GM19238 (cell line): ENCODE data around the gene EIF2AK2.
A peak's percentile ranks its signal among the peaks of the same experiment; 100 is the strongest.

Experiments
- DNase-seq: peaks from one replicate; pipeline ENCODE4 v3.0.0; 2011; ENCODE audit warnings: low spot score; ENCODE audit not compliant: insufficient read length

Gene EIF2AK2

GRCh38 chr2:37171624-37171950 is 14.8 kb upstream of the EIF2AK2 start:
- no peak for DNase-seq

- DNase-seq = peak; percentile 37
Observed at GRCh38 chr2:37168217-37168981, 11.6 kb upstream of the EIF2AK2 start.

GRCh38 chr2:37167636-37168180 is 10.9 kb upstream of the EIF2AK2 start:
- DNase-seq = no peak

- no peak for DNase-seq
Observed at GRCh38 chr2:37164757-37165156, 8.0 kb upstream of the EIF2AK2 start.

GRCh38 chr2:37156071-37156856 is 516 bp downstream of the EIF2AK2 start:
- DNase-seq = peak; percentile 9

GRCh38 chr2:37154785-37155184 is 2.0 kb downstream of the EIF2AK2 start:
- no peak for DNase-seq

GRCh38 chr2:37153224-37153623 is 3.6 kb downstream of the EIF2AK2 start:
- no peak for DNase-seq

- DNase-seq = no peak
Observed at GRCh38 chr2:37149626-37150322, 7.0 kb downstream of the EIF2AK2 start.

- no peak for DNase-seq
Observed at GRCh38 chr2:37148325-37148724, 8.5 kb downstream of the EIF2AK2 start.

GRCh38 chr2:37146062-37146461 is 10.7 kb downstream of the EIF2AK2 start:
- no peak for DNase-seq

GRCh38 chr2:37143974-37144373 is 12.8 kb downstream of the EIF2AK2 start:
- no peak for DNase-seq

- DNase-seq = no peak
Observed at GRCh38 chr2:37142546-37142945, 14.2 kb downstream of the EIF2AK2 start.

- no peak for DNase-seq
Observed at GRCh38 chr2:37132914-37133313, 23.9 kb downstream of the EIF2AK2 start.

- no peak for DNase-seq
Observed at GRCh38 chr2:37125416-37125815, 31.4 kb downstream of the EIF2AK2 start.

- DNase-seq = no peak
Observed at GRCh38 chr2:37119157-37119556, 37.6 kb downstream of the EIF2AK2 start.

- DNase-seq = no peak
Observed at GRCh38 chr2:37117566-37117965, 39.2 kb downstream of the EIF2AK2 start.

- no peak for DNase-seq
Observed at GRCh38 chr2:37111958-37112357, 44.8 kb downstream of the EIF2AK2 start.

- no peak for DNase-seq
Observed at GRCh38 chr2:37110306-37111212, 46.2 kb downstream of the EIF2AK2 start.

- no peak for DNase-seq
Observed at GRCh38 chr2:37109523-37109922, 47.3 kb downstream of the EIF2AK2 start.

GRCh38 chr2:37105150-37105549 is 51.6 kb downstream of the EIF2AK2 start:
- no peak for DNase-seq

GRCh38 chr2:37104178-37104577 is 52.6 kb downstream of the EIF2AK2 start:
- no peak for DNase-seq
